ENCODE results near the gene NTSR1. TPM values are rescaled to one million over a fixed set of nuclear protein-coding genes. Genes with fewer than 3 reads are reported as not detected.

Gene NTSR1
- total and polyA plus RNA-seq, 8 donors: 0.06 to 15.9 (median 0.28) TPM; not detected in 5

GRCh38 chr20:62728781-62729300, 20.2 kb downstream of the NTSR1 start:
- Histone ChIP-seq H3K27me3 (peaks cover 0 to 62% (median 16%) of the 10 kb centered on the region in 3 donors), H3K36me3 (no peaks in the 10 kb centered on the region), H3K4me3 (no peak overlapping the region), H3K9me3 (no peaks in the 10 kb centered on the region), H3K4me1 (peaks cover 0 to 11% (median 2%) of the 10 kb centered on the region in 4 donors), H3K27ac (no peak overlapping the region)
- intact Hi-C loops (cut with DNase I; ENCODE audit: low total_unique reads): no loop called here
- no peak for TF ChIP-seq CTCF (IDR thresholded peaks at IDR 0.05)
- WGBS, 5 donors: 53 to 81% (median 75%) methylated on average over 5 to 9 of the region's 9 CpGs
- DNase-seq: no peak

GRCh38 chr20:62730481-62730880, 21.8 kb downstream of the NTSR1 start:
- 90 to 95% (median 93%) methylated on average over 13 of the region's 13 CpGs for WGBS, 5 donors

GRCh38 chr20:62732031-62732760, 23.6 kb downstream of the NTSR1 start:
- Histone ChIP-seq H3K9me3 (no peaks in the 10 kb centered on the region), H3K27me3 (peaks cover 0 to 63% (median 17%) of the 10 kb centered on the region in 3 donors), H3K36me3 (no peaks in the 10 kb centered on the region), H3K4me3 (no peak overlapping the region), H3K4me1 (peaks cover 0 to 10% (median 0%) of the 10 kb centered on the region in 4 donors), H3K27ac (no peak overlapping the region)
- intact Hi-C loops (cut with DNase I; ENCODE audit: low total_unique reads): no loop called here
- 77 to 89% (median 87%) methylated on average over 13 of the region's 13 CpGs for WGBS, 5 donors
- no peak for TF ChIP-seq POLR2AphosphoS5 (IDR thresholded peaks at IDR 0.05)
- TF ChIP-seq CTCF (IDR thresholded peaks at IDR 0.05): no peak
- no peak for TF ChIP-seq EP300 (IDR thresholded peaks at IDR 0.05)
- DNase-seq: no peak

More at GRCh38 chr20:62730481-62730880, 21.8 kb downstream of the NTSR1 start:
- no peak for DNase-seq
- peaks cover 0 to 62% (median 22%) of the 10 kb centered on the region in 3 donors for H3K27me3 ChIP-seq
- peaks cover 0 to 10% (median 0%) of the 10 kb centered on the region in 4 donors for H3K4me1 ChIP-seq
- H3K27ac ChIP-seq: no peak overlapping the region
- H3K36me3 ChIP-seq: no peaks in the 10 kb centered on the region
- intact Hi-C loops (cut with DNase I; ENCODE audit: low total_unique reads): no loop called here
- no peaks in the 10 kb centered on the region for H3K9me3 ChIP-seq
- TF ChIP-seq POLR2A (IDR thresholded peaks at IDR 0.05) (no peak), EP300 (IDR thresholded peaks at IDR 0.05) (no peak), CTCF (IDR thresholded peaks at IDR 0.05) (no peak), POLR2AphosphoS5 (IDR thresholded peaks at IDR 0.05) (no peak)
- no peak overlapping the region for H3K4me3 ChIP-seq

- no peak for DNase-seq
- H3K27ac ChIP-seq: no peak overlapping the region
Measured at GRCh38 chr20:62732842-62733525, 24.3 kb downstream of the NTSR1 start.

More at GRCh38 chr20:62732842-62733525, 24.3 kb downstream of the NTSR1 start:
- Histone ChIP-seq H3K27me3 (peaks cover 0 to 64% (median 11%) of the 10 kb centered on the region in 3 donors), H3K36me3 (no peaks in the 10 kb centered on the region), H3K9me3 (no peaks in the 10 kb centered on the region), H3K4me1 (peaks cover 0 to 10% (median 0%) of the 10 kb centered on the region in 4 donors), H3K4me3 (no peak overlapping the region)
- WGBS, 5 donors: 77 to 83% (median 83%) methylated on average over 27 of the region's 27 CpGs
- intact Hi-C loops (cut with DNase I; ENCODE audit: low total_unique reads): no loop called here
- no peak for TF ChIP-seq EP300 (IDR thresholded peaks at IDR 0.05)
- no peak for TF ChIP-seq CTCF (IDR thresholded peaks at IDR 0.05)
- TF ChIP-seq POLR2A (IDR thresholded peaks at IDR 0.05): no peak
- TF ChIP-seq POLR2AphosphoS5 (IDR thresholded peaks at IDR 0.05): no peak
